Upper lobe of left lung (tissue), 6 donors: ENCODE results near the gene SDE2. TPM values are rescaled to one million over a fixed set of nuclear protein-coding genes. Genes with fewer than 3 reads are reported as not detected.
"Not testable (repeated sequence)": the region's sequence is repeated elsewhere in the genome, so short reads cannot be mapped to it uniquely, and the experiment has no call there.

Experiments
- ATAC-seq, 2 donors: fragments of 200-7000 bp; cut with Tn5 transposase; one replicate each; pipeline ENCODE4 v1.9.1; 2022; ENCODE audit warnings: mild to moderate bottlenecking in 2 of 2, moderate library complexity in 2 of 2; ENCODE audit not compliant: low FRiP score in 2 of 2
- DNase-seq, 2 donors: peaks; one replicate each; pipeline ENCODE4 v3.0.0-alpha.2; 2019 to 2020
- H3K27ac ChIP-seq, 4 donors: fragments of 200-600 bp; sonication (generic); one replicate each; pipeline ENCODE4 v1.5.1; 2016 to 2019
- H3K27me3 ChIP-seq, 4 donors: fragments of 200-600 bp; sonication (generic); one replicate each; pipeline ENCODE4 v1.5.1; 2017 to 2019
- H3K36me3 ChIP-seq, 4 donors: fragments of 200-600 bp; sonication (generic); one replicate each; pipeline ENCODE4 v1.5.1; 2016 to 2019
- H3K4me1 ChIP-seq, 4 donors: fragments of 200-600 bp; sonication (generic); one replicate each; pipeline ENCODE4 v1.5.1; 2018 to 2019
- H3K4me3 ChIP-seq, 4 donors: fragments of 200-600 bp; sonication (generic); one replicate each; pipeline ENCODE4 v1.5.1; 2017 to 2019; ENCODE audit warnings: mild to moderate bottlenecking in 2 of 4, moderate library complexity in 1 of 4
- H3K9me3 ChIP-seq, 4 donors: fragments of 200-600 bp; sonication (generic); one replicate each; pipeline ENCODE4 v1.5.1; 2018 to 2019
- EP300 ChIP-seq, 4 donors: sonication (generic); formaldehyde crosslinking; IDR thresholded peaks; one replicate each; pipeline ENCODE4 v1.5.1; 2017; ENCODE audit warnings: antibody characterized with exemption in 4 of 4, control low read depth in 2 of 4
- POLR2A ChIP-seq, 4 donors: fragments of 450-650 bp; IDR thresholded peaks; one replicate each; pipeline ENCODE4 v1.5.1; 2016 to 2017; ENCODE audit warnings: antibody characterized with exemption in 4 of 4, mild to moderate bottlenecking in 2 of 4
- POLR2AphosphoS5 ChIP-seq, 2 donors: sonication (generic); formaldehyde crosslinking; IDR thresholded peaks; one replicate each; pipeline ENCODE4 v1.5.1; 2017; ENCODE audit warnings: antibody characterized with exemption in 2 of 2
- WGBS, 2 donors: methylation state at CpG; one replicate each; pipeline ENCODE4 v1.1.5; 2017 to 2018; 5-methylcytosine and 5-hydroxymethylcytosine counted together
- total RNA-seq, 6 donors: library from RNA; depleted of rRNA in 4 of 6; stranded (reverse); fragments of >200 nt in 4 of 6; gene quantifications; one replicate each; pipeline versions ENCODE4 v1.1.0 to v1.2.1, GENCODE V29; 2016 to 2021
- TF ChIP-seq, protein P1 (sequence below), 6 experiments: fragments of 450-650 bp in 4 of 6; fragments of 200-600 bp in 2 of 6; sonication (generic) in 2 of 6; IDR thresholded peaks; one replicate each; pipeline ENCODE4 v1.5.1; 2016 to 2019; ENCODE audit warnings: antibody characterized with exemption in 6 of 6
- donor health status: DM: no; HTN: no; CAD: no; lungs with moderate emphysema.
- donor health status: DM: no; HTN: yes; CAD: no; lungs with severe emphysema.

Gene SDE2
- total RNA-seq, 6 donors from 2014 or later = 12.1 to 27.8 (median 18.3) TPM

DNA sequence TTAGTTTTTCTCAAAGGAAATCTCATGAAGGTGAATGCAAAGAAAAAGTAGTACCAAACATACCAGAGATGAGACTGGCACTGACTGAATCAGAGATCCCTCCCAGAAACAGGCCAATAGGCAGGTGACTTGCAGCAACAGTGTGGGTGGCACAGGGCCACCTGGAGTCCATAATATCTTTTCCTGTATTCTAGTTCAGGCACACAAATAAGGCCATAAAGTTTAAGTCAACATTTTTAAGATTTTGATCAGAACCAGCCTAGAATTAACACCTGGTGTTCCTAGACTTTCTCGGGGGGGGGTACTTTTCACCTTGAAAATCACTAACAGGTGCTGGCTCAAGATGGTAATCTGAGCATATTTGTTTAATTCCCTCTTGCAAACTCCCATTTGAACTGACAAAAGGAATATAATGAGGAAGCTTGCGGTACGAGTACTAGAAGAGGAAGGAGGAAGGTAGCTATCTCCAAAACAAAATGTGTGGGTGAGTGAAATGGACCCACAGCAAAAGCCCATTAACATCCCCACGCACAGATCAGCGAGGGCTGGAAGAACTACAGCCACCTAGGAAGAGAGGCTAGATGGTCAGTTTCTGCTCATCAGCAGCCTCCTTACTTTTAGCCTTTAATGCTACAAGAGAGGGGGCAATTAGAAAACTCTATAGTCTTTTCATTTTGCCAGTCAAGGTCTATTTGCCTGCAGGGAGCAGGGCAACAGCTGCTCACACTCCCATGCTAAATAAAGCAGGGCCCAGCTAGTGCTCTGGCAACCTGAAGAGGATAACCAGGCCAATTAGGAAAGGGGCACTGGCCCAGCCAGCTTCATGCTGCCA lies 18.9 kb downstream of the SDE2 start:
- ATAC-seq = no peak
- no peaks in the 10 kb centered on the region for H3K9me3 ChIP-seq
- no peak overlapping the region for H3K4me3 ChIP-seq
- H3K27me3 ChIP-seq = no peaks in the 10 kb centered on the region
- DNase-seq = no peak
- WGBS, 2 donors = 64 to 84% methylated on average over 5 of the region's 5 CpGs
- peaks cover 9 to 83% (median 44%) of the 10 kb centered on the region in 4 donors for H3K36me3 ChIP-seq
- H3K27ac ChIP-seq = no peak overlapping the region
- TF ChIP-seq EP300 (IDR thresholded peaks at IDR 0.05) = no peak
- no peak for TF ChIP-seq POLR2AphosphoS5 (IDR thresholded peaks at IDR 0.05)
- TF ChIP-seq, protein P1, sequence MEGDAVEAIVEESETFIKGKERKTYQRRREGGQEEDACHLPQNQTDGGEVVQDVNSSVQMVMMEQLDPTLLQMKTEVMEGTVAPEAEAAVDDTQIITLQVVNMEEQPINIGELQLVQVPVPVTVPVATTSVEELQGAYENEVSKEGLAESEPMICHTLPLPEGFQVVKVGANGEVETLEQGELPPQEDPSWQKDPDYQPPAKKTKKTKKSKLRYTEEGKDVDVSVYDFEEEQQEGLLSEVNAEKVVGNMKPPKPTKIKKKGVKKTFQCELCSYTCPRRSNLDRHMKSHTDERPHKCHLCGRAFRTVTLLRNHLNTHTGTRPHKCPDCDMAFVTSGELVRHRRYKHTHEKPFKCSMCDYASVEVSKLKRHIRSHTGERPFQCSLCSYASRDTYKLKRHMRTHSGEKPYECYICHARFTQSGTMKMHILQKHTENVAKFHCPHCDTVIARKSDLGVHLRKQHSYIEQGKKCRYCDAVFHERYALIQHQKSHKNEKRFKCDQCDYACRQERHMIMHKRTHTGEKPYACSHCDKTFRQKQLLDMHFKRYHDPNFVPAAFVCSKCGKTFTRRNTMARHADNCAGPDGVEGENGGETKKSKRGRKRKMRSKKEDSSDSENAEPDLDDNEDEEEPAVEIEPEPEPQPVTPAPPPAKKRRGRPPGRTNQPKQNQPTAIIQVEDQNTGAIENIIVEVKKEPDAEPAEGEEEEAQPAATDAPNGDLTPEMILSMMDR (IDR thresholded peaks at IDR 0.05) = no peak
- no peak for TF ChIP-seq POLR2A (IDR thresholded peaks at IDR 0.05)
- peaks cover 0 to 3% (median 1%) of the 10 kb centered on the region in 4 donors for H3K4me1 ChIP-seq

DNA sequence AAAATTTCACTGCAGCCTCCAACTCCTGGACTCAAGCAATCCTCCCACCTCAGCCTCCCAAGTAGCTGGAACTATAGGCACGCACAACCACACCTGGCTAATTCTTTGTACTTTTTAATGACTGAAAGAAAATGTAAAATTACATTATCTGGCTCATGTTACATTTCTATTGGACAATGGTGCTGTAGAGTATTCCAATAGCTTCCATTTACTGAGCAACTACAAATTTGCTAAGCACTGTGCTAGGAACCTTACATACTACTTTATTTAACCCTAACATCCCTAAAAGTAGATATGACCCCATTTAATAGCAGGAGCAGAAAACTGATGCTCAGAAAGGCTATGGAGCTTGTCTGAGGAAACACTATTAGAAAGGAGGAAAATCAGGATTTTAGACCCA lies 19.7 kb downstream of the SDE2 start:
- Histone ChIP-seq H3K27me3 (no peaks in the 10 kb centered on the region), H3K9me3 (no peaks in the 10 kb centered on the region), H3K4me3 (no peak overlapping the region), H3K36me3 (peaks cover under 1 to 75% (median 37%) of the 10 kb centered on the region in 4 donors), H3K27ac (no peak overlapping the region), H3K4me1 (peaks cover 0 to 3% (median 1%) of the 10 kb centered on the region in 4 donors)
- TF ChIP-seq POLR2A (IDR thresholded peaks at IDR 0.05) = no peak
- TF ChIP-seq EP300 (IDR thresholded peaks at IDR 0.05) = no peak
- TF ChIP-seq POLR2AphosphoS5 (IDR thresholded peaks at IDR 0.05) = no peak
- TF ChIP-seq, protein P1 (IDR thresholded peaks at IDR 0.05) = no peak
- DNase-seq = no peak
- 100% methylated on average over 1 of the region's 1 CpG for WGBS, 2 donors
- no peak for ATAC-seq

DNA sequence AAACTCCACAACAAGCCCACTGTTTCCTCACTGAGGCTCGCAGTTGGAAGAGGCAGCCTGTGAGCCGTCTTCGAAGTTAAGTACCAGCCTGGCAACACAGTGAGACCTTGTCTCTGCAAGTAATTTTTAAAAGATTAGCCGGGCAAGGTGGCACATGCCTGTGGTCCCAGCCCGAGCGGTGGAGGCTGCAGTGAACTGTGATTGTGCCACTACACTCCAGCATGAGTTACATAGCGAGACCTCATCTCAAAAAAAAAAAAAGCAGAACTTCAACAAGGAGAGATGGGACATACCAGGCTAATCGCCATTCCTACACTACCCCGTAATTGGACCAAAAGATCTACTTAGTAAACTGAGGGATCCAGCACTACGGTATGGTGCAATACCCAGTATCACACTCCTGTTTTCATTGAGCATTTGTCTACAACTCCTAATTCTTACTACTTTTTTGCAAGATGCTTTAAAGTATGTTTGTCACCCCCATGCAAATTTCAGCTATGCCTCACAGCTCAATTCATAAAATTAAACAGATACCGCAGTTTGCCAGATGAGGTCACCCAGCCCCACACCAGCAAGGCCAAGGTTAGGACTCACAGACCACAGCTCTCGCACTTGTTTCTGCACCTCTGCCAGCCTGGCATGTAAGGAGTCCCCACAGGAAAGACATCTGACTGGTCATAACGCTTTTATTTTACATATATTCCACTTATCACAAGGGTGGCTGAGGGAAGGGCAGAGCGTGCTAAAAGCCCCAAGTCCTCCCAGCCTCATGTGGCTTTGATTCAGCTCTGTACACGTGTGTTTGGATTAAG lies 21.0 kb downstream of the SDE2 start:
- no peaks in the 10 kb centered on the region for H3K9me3 ChIP-seq
- no peak for TF ChIP-seq EP300 (IDR thresholded peaks at IDR 0.05)
- TF ChIP-seq, protein P1 (IDR thresholded peaks at IDR 0.05) = no peak
- TF ChIP-seq POLR2A (IDR thresholded peaks at IDR 0.05) = no peak
- TF ChIP-seq POLR2AphosphoS5 (IDR thresholded peaks at IDR 0.05) = no peak
- WGBS, 2 donors = 70 to 74% methylated on average over 15 of the region's 15 CpGs
- peaks cover 0 to 3% (median 1%) of the 10 kb centered on the region in 4 donors for H3K4me1 ChIP-seq
- DNase-seq (no peak), ATAC-seq (no peak)
- peaks cover 0 to 62% (median 28%) of the 10 kb centered on the region in 4 donors for H3K36me3 ChIP-seq
- H3K27me3 ChIP-seq = no peaks in the 10 kb centered on the region
- H3K27ac ChIP-seq = no peak overlapping the region
- no peak overlapping the region for H3K4me3 ChIP-seq

DNA sequence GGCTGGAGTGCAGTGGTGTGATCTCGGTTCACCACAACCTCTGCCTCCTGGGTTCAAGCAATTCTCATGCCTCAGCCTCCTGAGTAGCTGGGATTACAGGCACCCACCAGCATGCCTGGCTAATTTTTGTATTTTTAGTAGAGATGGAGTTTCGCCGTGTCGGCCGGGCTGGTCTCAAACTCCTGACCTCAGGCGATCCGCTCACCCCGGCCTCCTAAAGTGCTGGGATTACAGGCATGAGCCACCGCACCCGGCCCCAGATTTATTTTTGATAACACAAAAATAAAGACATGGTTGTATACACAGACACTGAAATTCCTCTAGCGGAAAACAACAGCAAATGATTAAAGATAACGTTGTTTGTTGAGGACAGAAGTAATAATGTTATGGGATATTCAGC lies 24.0 kb downstream of the SDE2 start:
- not testable (repeated sequence) for H3K4me1 ChIP-seq, H3K4me3 ChIP-seq, H3K27me3 ChIP-seq, H3K9me3 ChIP-seq, ATAC-seq, H3K27ac ChIP-seq, DNase-seq
- WGBS, 2 donors = 96 to 97% methylated on average over 12 of the region's 12 CpGs
- H3K36me3 ChIP-seq = peaks cover 0 to 32% (median 6%) of the 10 kb centered on the region in 4 donors

DNA sequence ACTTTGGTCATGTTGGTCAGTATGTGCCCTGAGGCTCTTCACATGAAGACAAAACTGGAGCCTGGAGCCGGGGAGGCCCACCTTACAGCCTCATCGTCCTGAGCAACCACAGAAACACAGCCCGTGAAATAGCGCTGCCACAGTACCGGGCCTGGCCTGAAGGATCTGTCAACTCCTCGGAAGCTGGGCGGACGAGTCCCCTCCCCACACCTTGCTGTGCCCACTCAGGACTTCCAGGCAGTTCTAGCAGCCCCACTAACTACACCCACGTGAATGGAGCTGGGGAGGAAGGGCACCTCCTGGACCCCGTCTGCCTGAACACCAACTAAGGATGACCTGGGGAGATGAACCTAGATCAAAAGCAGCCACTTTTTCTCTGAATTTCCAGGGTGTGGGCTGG lies 24.7 kb downstream of the SDE2 start:
- no peak overlapping the region for H3K27ac ChIP-seq
- H3K4me3 ChIP-seq = no peak overlapping the region
- TF ChIP-seq EP300 (IDR thresholded peaks at IDR 0.05) (no peak), POLR2A (IDR thresholded peaks at IDR 0.05) (no peak), POLR2AphosphoS5 (IDR thresholded peaks at IDR 0.05) (no peak)
- TF ChIP-seq, protein P1 (IDR thresholded peaks at IDR 0.05) = no peak
- H3K4me1 ChIP-seq = peaks cover 0 to 3% (median 1%) of the 10 kb centered on the region in 4 donors
- H3K27me3 ChIP-seq = no peaks in the 10 kb centered on the region
- WGBS, 2 donors = 84 to 94% methylated on average over 10 of the region's 10 CpGs
- no peaks in the 10 kb centered on the region for H3K9me3 ChIP-seq
- ATAC-seq (no peak), DNase-seq (no peak)
- H3K36me3 ChIP-seq = peaks cover 0 to 25% (median 6%) of the 10 kb centered on the region in 4 donors
